Hair follicle dermal papilla cell (primary cell): ENCODE data around the gene TMEM9B. TPM values are rescaled to one million over a fixed set of nuclear protein-coding genes. Genes with fewer than 3 reads are reported as not detected.

Source experiments
- small RNA-seq: library from RNA; depleted of rRNA; stranded (forward); fragments of <200 nt; gene quantifications from one replicate; pipeline ENCODE3, GENCODE V24; 2012
- total RNA-seq: library from RNA; depleted of rRNA; stranded (reverse); fragments of >200 nt; gene quantifications from 2 replicates; pipeline ENCODE4 v1.2.3, GENCODE V29; 2012

TMEM9B gene
- total RNA-seq, result 36.3 and 42.5 TPM in 2 replicates

GRCh38 chr11:8964324-8965320 is at the start of gene TMEM9B:
TMEM9B (minus strand) TSS chr11:8964442; CDS start chr11:8964313, 129 bp downstream.

GRCh38 chr11:9003573-9004182 is 39.4 kb upstream of the TMEM9B start, which contains the start of gene NRIP3:
NRIP3 (minus strand) TSS chr11:9004001; CDS start chr11:9003935, 66 bp downstream.

GRCh38 chr11:8942518-8943066 is 21.6 kb downstream of the TMEM9B start, which contains the start of gene ASCL3:
ASCL3 (minus strand) TSS chr11:8943016; CDS start chr11:8938161, 4,855 bp downstream.

GRCh38 chr11:8932564-8933180 is 31.6 kb downstream of the TMEM9B start, which contains the start of gene C11orf16:
C11orf16 (minus strand) TSS chr11:8932947; CDS start chr11:8932308, 639 bp downstream.

GRCh38 chr11:8911029-8911823 is 53.0 kb downstream of the TMEM9B start, which contains the start of gene AKIP1:
AKIP1 (plus strand) TSS chr11:8911189; CDS start chr11:8911450, 261 bp downstream.

Small RNA genes within 50 kb of the gene (small RNA-seq; reads per million reads assigned to genes)
- not detected for gene RF00019

Other genes with a start within 250 kb of the TMEM9B start
- 50.8 and 79.3 TPM in 2 replicates for gene AKIP1, start 53.3 kb downstream of the TMEM9B start, total RNA-seq
- not detected in 2 replicates for gene C11orf16, start 31.5 kb downstream of the TMEM9B start, total RNA-seq
- gene ASCL3, start 21.4 kb downstream of the TMEM9B start, total RNA-seq, result not detected in 2 replicates
- 14.7 and 15.3 TPM in 2 replicates for gene NRIP3, start 39.6 kb upstream of the TMEM9B start, total RNA-seq
- gene SCUBE2, start 127.2 kb upstream of the TMEM9B start, total RNA-seq, result 3.6 and 4.4 TPM in 2 replicates